Stimulated activated CD8-positive, alpha-beta memory T cell treated with anti-CD3 and anti-CD28 coated beads, Interleukin-12 subunit alpha, Interleukin-12 subunit beta, amount 100 ng/mL, for 24 hours (primary cell): ENCODE measurements around the gene ITGB8.

Source experiments
- DNase-seq: peaks from one replicate; pipeline ENCODE4 v3.0.0-alpha.2; 2020; ENCODE audit errors: extremely low read depth

The ITGB8 gene

DNA sequence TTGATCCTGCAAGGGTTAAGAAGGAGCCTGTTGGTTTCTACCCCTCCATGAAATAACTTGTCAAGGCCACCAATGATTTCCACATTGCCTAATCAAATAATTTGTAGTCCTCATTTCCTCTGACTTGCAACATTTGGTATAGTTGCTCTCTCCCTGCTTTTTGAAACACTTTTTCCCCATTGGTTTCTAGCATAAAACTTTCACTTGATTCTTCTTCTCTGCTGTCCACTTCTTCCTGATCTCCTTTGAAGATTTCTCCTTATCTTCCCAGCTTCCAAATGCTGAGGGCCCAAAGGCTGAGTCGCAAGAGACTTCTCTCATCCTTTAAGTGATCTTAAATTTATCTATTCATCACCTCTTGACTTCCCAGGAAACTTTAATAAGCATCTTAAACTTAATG, 134.2 kb downstream of the ITGB8 start:
- no peak for DNase-seq
